ENCODE data around the gene DGKZ.
"Not testable (repeated sequence)": the region's sequence is repeated elsewhere in the genome, so short reads cannot be mapped to it uniquely, and the experiment has no call there.

Gene DGKZ, protein sequence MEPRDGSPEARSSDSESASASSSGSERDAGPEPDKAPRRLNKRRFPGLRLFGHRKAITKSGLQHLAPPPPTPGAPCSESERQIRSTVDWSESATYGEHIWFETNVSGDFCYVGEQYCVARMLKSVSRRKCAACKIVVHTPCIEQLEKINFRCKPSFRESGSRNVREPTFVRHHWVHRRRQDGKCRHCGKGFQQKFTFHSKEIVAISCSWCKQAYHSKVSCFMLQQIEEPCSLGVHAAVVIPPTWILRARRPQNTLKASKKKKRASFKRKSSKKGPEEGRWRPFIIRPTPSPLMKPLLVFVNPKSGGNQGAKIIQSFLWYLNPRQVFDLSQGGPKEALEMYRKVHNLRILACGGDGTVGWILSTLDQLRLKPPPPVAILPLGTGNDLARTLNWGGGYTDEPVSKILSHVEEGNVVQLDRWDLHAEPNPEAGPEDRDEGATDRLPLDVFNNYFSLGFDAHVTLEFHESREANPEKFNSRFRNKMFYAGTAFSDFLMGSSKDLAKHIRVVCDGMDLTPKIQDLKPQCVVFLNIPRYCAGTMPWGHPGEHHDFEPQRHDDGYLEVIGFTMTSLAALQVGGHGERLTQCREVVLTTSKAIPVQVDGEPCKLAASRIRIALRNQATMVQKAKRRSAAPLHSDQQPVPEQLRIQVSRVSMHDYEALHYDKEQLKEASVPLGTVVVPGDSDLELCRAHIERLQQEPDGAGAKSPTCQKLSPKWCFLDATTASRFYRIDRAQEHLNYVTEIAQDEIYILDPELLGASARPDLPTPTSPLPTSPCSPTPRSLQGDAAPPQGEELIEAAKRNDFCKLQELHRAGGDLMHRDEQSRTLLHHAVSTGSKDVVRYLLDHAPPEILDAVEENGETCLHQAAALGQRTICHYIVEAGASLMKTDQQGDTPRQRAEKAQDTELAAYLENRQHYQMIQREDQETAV

DNA sequence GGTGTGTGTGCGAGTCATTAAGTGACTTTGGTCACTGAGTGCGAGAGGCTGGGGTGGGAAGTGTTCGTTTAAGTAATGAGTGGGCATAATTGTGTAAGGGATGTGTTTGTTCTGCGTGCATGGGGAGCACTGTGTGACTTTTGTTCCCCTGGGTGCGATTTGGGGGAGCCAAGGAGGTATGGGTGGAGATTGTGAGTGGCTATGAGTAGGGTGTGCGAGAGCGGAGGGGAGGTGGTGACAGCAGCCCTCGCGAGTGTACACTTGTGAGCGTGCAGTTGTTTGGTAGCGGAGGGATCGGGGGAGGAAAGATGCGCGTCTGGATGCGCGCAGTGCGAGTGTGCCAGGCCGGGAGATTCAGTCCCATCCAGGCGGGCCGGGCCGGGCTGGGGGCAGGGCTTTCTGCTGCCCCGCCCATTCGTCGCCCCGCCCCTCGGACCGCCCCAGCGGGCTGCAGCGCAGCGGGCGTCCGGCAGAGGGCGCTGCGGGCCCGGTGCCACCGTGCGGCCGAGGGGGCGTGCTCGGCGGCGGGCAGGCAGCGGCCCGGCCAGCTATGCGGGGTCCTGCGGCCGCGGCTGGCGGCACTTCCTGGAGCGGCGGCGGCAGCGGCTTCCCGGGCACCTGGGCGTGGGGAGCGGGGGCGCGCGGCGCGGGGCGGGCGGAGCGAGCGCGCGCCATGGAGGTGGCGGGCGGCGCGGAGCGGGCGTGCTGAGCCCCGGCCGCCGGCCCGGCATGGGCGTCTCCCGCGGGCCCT lies at the start of gene DGKZ:
Gene DGKZ (plus strand): TSS at position 578 of the 751 bp plus-strand sequence. CDS start 197 bp downstream, outside the sequence.
- no peak for DNase-seq

DNA sequence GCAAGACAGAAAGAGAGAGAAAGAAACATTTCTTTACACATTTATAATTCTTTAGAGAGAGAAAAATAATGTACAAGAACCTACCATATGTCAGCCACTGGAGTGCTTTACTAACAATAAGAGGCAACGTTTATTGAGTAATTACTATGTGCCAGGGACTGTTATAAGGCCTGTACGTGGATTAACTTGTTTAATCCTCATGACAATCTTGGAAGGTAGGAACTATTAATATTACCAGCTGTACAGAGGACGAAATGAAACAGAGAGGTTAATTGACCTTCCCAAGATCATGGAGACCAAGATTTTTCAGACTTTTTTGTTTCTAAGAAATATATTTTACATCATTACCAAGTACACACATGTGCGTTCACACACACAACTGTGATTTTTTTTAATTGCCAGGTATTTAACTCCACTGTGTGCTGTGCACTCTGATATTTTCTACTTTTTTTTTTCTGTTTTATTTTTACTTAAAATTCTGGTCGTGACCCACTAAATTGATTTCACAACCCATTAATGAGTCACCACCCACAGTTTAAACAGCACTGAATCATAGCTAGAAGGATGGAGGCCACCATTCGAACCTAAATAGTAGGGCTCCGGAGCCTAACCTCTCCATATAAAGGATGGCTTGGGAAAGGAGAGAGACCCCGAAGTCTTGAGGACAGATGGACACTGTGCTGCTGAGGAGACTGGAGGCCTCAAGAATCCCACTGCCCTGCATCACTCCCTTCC lies 48.4 kb upstream of the DGKZ start:
- DNase-seq = no peak

DNA sequence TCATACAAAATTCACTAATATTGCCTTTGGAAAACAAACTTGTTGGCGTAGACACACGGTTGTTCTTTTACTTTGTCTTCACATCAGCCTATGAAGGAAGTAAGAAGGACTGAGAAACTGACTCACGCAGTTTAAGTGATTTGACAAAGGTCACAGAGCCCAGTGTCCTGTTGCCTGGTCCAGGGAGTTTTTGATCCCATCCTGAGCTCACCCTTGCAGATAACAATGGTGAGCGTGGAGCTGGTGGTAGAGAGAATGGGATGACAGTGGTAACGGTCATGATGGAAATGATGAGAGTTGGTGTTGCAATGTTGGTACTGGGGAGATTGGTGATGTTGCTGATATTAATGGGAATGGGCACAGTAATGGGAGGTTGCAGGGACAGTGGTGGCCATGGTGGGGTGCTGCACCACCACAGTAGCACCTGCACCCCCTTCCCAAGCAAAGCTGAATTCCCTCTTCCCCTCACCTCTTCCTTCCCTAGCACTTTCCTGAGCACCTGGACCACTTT lies 47.8 kb upstream of the DGKZ start:
- no peak for DNase-seq

DNA sequence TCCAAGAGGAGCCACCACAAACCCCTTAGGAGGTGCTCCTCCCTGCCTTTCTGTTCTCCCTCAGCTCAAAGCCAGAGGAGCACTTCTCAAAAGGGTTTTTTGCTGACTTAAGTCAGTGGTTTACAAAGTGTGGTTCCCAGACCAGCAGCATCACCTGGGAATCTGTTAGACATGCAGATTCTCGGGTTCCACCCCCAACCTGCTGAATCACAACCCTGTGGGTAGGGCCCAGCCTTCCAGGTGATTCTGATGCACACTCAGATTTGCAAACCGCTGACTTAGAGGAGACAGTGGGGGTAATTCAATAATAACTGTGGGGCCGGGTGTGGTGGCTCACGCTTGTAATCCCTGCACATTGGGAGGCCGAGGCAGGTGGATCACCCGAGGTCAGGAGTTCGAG lies 47.0 kb upstream of the DGKZ start:
- DNase-seq = no peak

DNA sequence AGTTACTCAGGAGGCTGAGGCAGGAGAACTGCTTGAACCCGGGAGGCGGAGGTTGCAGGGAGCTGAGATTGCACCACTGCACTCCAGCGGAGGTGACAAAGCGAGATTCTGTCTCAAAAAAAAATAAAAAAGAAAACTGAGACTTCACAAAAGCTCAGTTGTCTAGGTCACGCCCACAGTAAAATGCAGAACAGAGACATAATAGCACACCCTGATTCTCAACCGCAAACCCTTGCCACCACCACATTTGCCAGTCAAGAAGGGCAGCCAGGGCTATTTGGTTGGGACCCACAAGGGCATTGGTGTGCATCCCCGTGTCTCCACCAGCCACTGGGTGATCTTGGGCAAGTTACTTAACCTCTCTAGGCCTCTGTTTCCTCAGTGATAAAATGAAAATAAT lies 44.4 kb upstream of the DGKZ start:
- no peak for DNase-seq

DNA sequence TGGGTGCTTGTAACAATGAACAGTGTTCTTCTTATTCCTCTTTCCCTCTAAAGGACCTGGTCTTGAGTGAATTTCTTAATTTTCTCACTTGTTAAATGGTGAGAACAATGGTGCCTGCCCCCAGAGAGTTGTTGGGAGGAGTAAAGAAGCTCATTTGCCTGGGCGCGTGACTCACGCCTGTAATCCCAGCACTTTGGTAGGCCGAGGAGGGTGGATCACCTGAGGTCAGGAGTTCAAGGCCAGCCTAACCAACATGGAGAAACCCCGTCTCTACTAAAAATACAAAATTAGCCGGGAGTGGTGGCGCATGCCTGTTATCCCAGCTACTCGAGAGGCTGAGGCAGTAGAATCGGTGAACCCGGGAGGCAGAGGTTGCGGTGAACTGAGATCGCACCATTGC lies 43.2 kb upstream of the DGKZ start:
- DNase-seq = not testable (repeated sequence)

DNA sequence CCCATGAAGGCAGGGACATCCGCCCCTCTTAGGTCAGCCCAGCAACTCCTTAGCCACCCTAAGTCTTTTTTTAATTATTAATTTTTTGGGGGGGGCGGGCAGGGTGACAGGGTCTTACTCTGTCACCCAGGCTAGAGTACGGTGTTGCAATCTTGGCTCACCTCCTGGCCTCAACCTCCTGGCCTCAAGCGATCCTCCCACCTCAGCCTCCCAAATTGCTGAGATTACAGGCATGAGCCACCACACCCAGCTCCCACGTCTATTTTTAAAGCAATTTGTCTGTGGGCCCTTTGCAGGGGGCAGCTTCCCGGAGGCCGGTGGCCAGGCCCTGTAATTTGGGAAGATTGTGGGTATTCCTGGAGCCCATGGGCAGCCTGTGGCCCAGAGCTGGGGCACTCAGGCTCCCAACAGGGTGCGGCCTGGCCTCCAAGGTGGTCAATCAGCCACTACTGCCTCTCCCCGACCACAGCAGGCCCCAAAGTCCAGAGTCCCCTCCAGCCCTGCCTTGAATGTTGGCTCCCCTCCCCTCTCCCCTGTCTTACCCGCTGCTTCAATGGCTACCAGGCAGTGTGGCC lies 42.6 kb upstream of the DGKZ start:
- DNase-seq = no peak

DNA sequence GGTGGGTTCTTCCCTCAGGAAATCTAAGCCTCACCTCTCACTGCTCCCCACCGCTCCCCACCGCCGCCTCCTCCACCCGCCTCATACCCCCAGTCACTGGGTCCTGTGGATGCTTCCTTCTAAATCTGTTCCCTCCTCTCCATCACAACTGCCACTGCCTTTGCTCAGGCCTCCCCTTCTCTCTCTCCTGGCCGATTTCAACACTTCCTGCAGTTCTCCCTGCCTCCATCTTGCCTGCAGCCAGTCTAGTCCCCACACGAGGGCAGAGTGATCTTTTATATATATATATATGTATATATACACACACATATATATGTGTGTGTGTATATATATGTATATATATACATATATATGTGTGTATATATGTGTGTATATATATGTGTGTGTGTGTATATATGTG lies 42.0 kb upstream of the DGKZ start:
- DNase-seq = no peak

DNA sequence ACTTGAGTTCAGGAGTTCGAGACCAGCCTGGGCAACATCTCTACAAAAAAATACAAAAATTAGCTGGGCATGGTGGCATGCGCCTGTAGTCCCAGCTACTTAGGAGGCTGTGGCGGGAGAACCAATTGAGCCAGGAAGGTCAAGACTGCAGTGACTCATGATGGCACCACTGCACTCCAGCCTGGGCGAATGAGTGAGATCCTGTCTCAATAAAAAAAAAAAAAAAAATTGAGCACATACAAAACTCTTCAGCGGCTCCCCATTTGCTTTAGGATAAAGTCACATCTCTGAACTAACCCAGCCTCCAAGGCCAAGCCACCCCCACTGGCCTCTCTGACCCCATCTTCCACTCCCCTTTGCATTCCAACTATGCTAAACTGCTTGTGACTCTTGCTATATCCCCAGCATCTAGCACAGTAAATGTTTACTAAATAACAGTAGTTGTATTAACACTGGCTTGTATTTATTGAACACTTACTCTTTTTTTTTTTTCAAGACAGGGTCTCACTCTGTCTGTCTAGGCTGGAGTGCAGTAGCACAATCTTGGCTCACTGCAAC lies 40.9 kb upstream of the DGKZ start:
- DNase-seq = no peak

DNA sequence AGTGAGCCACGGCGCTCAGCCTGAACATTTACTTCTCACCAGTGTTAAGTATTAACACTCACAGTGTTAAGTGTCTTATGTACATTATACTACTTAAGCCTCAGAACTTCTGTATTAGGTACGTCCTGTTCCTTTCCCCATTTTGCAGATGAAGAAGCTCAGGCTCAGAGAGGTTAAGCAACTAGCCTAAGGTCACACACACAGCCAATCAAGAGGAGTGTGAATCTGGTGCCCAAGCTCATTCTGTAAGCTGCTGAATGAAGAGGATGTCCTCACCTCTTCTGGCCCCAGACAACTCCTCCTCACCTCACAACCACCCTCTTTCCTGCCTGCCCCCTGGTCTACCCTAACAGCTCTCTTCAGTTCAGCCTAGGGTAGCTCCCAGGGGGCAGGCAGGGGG lies 39.9 kb upstream of the DGKZ start:
- DNase-seq = no peak

DNA sequence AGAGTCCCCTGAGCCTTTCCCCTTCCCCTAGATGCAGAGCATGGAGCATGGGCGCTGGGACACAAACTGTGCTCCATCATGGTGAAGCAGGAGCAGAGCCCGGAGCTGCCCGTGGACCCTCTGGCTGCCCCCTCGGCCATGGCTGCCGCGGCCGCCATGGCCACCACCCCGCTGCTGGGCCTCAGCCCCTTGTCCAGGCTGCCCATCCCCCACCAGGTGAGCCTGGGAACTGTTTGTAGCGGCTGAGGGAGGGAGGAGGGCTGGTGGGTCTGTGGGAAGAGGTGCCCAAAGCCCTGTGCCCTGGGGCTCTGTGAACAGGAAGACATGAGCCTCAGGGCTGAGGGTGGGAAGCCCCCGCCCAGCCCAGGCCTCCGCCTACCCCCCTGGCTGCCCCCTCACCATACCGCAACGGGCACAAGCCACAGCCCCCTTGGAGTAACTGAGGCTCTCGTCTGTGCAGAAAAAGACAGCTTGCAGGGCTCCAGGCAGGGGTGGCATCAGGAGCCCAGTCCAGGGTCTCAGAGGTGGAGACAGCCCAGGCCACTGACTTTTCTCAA lies 39.4 kb upstream of the DGKZ start:
- no peak for DNase-seq

DNA sequence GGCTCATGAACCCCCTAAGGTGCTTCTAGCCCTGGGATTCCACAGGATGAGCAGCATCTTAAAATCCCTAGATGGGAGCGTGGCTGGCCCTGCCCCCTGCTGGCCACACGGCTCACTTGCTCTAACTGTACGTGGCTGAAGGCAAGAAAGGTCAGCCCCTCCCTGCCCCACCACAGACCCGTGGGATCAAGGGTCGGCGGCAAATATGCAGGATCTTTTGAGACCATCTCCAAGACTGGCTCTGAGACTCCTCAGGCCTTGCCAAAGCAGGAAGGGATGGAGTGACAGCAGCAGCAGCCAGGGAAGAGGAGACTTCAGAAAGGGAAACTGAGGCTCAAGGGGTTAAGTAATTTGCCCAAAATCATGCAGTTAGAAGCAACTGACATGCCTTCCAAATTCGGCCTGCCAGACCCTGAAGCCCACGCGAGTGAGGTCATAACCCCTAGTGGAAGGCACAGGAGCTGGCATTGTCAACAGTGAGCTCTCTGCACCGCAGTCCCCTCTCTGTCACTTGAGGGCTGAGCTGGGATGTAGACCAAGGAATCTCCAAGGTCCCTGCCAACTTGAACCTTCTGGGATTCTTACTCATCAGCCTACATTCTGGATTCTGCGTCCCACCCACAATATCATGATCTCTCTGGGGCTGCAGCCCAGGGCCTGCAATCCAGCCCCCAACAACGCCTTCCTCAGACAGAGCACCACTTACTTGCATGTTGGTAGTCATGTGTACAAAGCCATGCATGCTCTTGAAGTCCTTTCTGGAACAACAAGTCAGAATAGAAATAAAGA lies 38.4 kb upstream of the DGKZ start:
- no peak for DNase-seq

DNA sequence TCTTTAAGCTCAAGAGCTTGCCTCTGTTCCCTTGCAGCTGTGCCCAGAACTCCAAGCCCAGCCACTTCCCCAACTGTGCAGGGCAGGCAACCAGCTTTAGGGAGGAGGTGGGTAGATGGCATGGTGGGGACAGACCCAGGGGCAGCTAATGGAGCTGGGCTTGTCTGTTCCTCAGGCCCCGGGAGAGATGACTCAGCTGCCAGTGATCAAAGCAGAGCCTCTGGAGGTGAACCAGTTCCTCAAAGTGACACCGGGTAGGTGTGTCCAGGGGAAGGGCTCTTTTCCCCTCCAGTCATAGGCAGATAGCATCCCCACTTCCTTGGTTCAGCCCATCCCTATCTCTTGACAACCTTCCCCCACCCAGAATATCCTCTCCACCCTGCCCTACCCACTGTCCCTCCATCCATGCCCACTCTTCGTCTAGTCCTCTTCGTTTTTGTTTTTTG lies 37.4 kb upstream of the DGKZ start:
- no peak for DNase-seq

DNA sequence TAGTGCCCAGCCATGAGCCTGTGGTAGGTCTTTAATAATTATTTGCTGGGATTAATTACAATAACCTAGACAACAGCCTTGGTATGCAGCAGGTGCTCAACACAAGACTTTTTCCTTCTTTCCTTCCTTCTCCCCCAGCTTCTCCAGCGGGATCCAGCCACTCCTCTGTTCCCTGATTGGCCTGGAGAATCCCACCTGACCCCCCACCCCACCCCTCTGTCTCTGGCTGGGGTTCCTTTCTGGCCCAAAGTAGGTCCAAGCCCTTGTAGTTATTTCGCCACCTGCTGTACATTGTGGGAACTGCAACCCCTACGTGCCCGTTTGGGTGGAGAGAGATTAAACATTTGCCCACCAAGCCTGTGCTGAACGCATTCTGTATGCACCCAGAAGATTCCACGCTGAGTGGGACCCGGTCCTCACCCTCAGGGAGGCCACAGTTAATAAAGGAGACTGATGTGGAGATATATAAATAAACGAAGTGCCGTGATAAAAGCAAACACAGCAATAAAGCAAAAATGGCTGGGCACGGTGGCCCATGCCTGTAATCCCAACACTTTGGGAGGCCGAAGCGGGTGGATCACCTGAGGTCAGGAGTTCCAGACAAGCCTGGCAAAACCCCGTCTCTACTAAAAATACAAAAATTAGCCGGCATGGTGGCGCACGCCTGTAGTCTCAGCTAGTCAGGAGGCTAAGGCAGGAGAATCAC lies 32.1 kb upstream of the DGKZ start:
- DNase-seq = no peak

DNA sequence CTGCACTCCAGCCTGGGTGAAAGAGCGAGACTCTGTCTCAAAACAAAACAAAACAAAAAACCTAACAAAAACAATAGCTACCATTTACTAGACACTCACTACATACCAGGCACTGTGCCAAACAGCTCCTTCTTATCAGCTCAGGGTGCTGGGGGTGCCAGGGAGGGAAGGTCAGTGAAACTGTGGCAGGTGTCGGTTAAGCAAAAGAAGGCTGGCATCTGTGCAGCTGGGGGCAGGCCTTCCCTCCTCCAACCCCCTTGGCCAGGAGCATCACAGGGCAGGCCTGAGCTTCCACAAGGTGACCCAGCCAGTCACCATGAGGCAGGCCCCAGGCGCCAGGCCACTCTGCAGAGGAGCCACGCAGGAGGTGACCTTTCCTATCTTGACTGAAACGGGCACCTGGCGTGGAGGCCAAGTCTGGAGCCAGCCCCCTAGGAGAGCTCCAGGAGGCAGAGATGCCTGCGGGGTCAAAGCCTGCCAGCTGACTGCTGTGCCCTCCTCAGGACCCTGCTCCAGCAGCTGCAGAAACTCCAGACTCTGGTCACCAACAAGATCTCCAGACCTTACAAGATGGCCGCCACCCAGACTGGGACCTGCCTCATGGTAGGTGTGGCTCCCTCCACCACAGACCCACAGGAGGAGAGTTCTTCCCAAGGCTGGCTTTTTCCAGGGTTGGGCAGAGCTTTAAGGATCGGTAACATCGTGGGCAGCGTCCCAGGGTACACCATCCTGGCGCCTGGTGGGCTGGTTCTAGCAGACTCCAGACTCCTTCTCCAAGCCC lies 31.3 kb upstream of the DGKZ start:
- DNase-seq = no peak

DNA sequence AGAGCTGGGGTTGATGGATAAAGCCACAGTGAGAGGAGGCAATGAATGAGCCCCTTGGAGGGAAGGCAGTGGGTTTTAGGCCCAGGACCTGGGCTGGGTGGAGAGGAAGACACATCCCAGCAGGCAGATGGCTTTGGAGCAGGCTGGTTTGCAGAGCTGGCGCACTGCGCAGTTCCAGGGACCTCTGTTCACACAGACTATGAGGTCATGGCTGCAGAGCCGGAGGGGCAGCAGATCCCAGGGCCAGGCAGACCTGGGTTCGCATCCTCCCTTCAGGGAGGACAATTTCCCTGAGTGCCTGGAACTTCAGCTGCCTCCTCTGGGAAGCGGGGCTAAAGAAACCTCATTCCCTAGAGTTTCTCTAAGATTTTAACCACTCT lies 28.2 kb upstream of the DGKZ start:
- DNase-seq = no peak

DNA sequence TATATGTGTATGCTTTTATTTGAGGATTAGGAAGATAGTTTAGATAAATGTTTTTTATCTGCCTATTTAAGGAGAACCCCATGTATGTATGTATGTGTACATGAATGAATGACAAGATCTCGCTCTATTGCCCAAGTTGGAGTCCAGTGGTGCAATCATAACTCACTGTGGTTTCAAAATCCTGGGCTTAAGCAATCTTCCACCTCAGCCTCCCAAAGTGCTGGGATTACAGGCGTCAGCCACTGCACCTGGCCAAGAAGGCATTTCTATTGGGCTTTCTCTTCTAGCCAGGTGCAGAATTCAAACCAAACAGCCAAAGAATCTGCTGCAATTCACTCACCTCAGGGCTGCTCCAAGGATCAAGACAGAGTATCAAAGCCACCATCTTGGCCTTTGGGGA lies 25.5 kb upstream of the DGKZ start:
- no peak for DNase-seq

DNA sequence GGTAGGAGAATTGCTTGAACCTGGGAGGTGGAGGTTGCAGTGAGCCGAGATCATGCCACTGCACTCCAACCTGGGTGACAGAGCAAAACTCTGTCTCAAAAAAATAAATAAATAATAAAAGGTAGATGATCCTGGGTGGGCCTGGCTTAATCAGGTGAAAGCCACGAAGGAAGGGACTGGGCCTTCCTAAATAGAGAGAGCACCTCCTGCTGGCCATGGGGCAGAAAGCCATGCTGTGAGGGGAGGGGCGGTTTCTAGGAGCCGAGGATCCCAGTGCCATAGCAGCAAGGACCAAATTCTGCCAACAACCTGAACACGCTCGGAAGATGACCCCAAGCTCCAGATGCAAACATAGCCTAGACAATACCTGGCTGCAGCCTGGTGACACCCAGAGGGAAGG lies 24.5 kb upstream of the DGKZ start:
- no peak for DNase-seq

Measured in cortex of kidney (tissue), 1 donor.